MCF 10A (cell line): ENCODE measurements around the gene NCK2. TPM values are rescaled to one million over a fixed set of nuclear protein-coding genes. Genes with fewer than 3 reads are reported as not detected.
A peak's percentile ranks its signal among the peaks of the same experiment; 100 is the strongest.

Experiments
- BruUV-seq: library from RNA; stranded (reverse); fragments of 400-500 nt; replicated peaks from 2 replicates; lab custom pipeline; 2021; lab: Mats Ljungman, UMichigan
- CTCF ChIA-PET: fragments of 300-600 bp; sonication (Branson Sonifier 250); formaldehyde crosslinking; extraction: SDS; loops from one replicate; lab custom pipeline; 2021; ENCODE audit warnings: antibody characterized with exemption, inconsistent platforms; lab: Yijun Ruan, JAX
- POLR2A ChIA-PET: fragments of 300-600, 350-650 bp; sonication (Branson Sonifier 250); formaldehyde crosslinking; extraction: SDS; loops from one replicate; lab custom pipeline; 2020; ENCODE audit warnings: antibody characterized with exemption, inconsistent platforms; lab: Yijun Ruan, JAX
- DNase-seq: peaks from one replicate; pipeline ENCODE4 v3.0.0-alpha.2; 2018; ENCODE audit not compliant: unreplicated experiment
- H3K27ac Mint-ChIP-seq: one replicate; pipeline ENCODE4 v1.8.0; 2022; ENCODE audit warnings: mild to moderate bottlenecking, low read depth, mixed read lengths; ENCODE audit not compliant: unreplicated experiment
- H3K27me3 Mint-ChIP-seq: one replicate; pipeline ENCODE4 v1.8.0; 2022; ENCODE audit warnings: mixed read lengths; ENCODE audit not compliant: insufficient read depth, unreplicated experiment
- H3K36me3 Mint-ChIP-seq: one replicate; pipeline ENCODE4 v1.8.0; 2022; ENCODE audit warnings: mild to moderate bottlenecking, moderate library complexity, mixed read lengths; ENCODE audit not compliant: insufficient read depth, unreplicated experiment
- H3K4me1 Mint-ChIP-seq: one replicate; pipeline ENCODE4 v1.8.0; 2022; ENCODE audit warnings: mixed read lengths; ENCODE audit not compliant: insufficient read depth, unreplicated experiment
- H3K4me3 Mint-ChIP-seq: one replicate; pipeline ENCODE4 v1.8.0; 2022; ENCODE audit warnings: mild to moderate bottlenecking, moderate library complexity, mixed read lengths; ENCODE audit not compliant: unreplicated experiment
- H3K9me3 Mint-ChIP-seq: one replicate; pipeline ENCODE4 v1.8.0; 2022; ENCODE audit warnings: mixed read lengths; ENCODE audit not compliant: unreplicated experiment
- CTCF ChIP-seq: fragments of 200-600 bp; IDR thresholded peaks from one replicate; pipeline ENCODE4 v1.8.0; 2022; ENCODE audit warnings: antibody characterized with exemption, mild to moderate bottlenecking; ENCODE audit not compliant: unreplicated experiment
- intact Hi-C: fragments of 100-400 bp; cut with micrococcal nuclease; formaldehyde crosslinking; loops from 2 replicates; pipeline ENCODE4 v1.14.1; 2022
- total RNA-seq: library from RNA; stranded (reverse); gene quantifications from 2 replicates; pipeline ENCODE4 v1.2.3, GENCODE V29; 2022

Gene NCK2
- total RNA-seq, 1 experiment from 2014 or later = 36.5 TPM

- ChIA-PET POLR2A (interaction anchor here (0.6 to 2.1 kb wide), 2 partner anchors 28 to 180 kb away, joined by 4 to 8 read pairs; no protein-coding TSS in a partner anchor), CTCF (interaction anchor here (0.6 kb wide), 1 partner anchor 44 kb away, joined by 3 read pairs; no protein-coding TSS in a partner anchor)
- DNase-seq = peak; percentile 60
- TSS peak; percentile 83 for BruUV-seq
- Mint-ChIP-seq H3K27me3 (no peaks in the 10 kb centered on the region), H3K4me3 (peak overlapping the region; percentile 31), H3K36me3 (peaks cover 6% of the 10 kb centered on the region), H3K4me1 (peaks cover 13% of the 10 kb centered on the region), H3K9me3 (no peaks in the 10 kb centered on the region), H3K27ac (peak overlapping the region; percentile 83)
- no peak for TF ChIP-seq CTCF
- intact Hi-C loops = no loop called here
Measured at GRCh38 chr2:105827351-105828096, 82.8 kb downstream of the NCK2 start.

DNA sequence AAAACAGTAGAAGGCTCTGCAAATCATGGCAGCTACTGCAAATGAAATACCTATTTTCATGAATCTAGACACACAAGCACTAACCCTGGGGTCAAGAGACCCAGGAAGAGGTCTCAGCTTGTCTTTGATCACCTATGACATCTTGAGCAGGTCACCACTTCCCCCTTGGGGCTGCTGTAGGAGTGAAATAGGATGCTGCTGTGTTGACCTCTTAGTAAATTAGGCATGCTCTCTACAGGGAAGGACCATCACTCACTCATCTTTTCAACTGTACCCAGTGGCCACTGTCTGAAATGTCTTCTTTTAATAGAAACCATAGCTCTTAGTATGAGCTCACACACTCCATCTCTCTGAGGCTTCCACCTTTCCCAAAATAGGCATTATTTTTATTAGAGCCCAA is 83.8 kb downstream of the NCK2 start:
- Mint-ChIP-seq H3K36me3 (peaks cover 6% of the 10 kb centered on the region), H3K4me3 (no peak overlapping the region), H3K27ac (peak overlapping the region; percentile 83), H3K9me3 (peaks cover 3% of the 10 kb centered on the region), H3K4me1 (peaks cover 13% of the 10 kb centered on the region), H3K27me3 (no peaks in the 10 kb centered on the region)
- POLR2A ChIA-PET = interaction anchor here (0.9 to 2.1 kb wide), 2 partner anchors 22 to 29 kb away, joined by 3 to 8 read pairs; no protein-coding TSS in a partner anchor
- intact Hi-C loops = no loop called here
- CTCF ChIA-PET = no interaction called here
- no peak for DNase-seq
- TF ChIP-seq CTCF = no peak
- no TSS peak for BruUV-seq

GRCh38 chr2:105834931-105835330 is 90.2 kb downstream of the NCK2 start:
- Mint-ChIP-seq H3K4me1 (no peaks in the 10 kb centered on the region), H3K36me3 (no peaks in the 10 kb centered on the region), H3K27ac (no peak overlapping the region), H3K27me3 (no peaks in the 10 kb centered on the region), H3K4me3 (no peak overlapping the region), H3K9me3 (peaks cover 9% of the 10 kb centered on the region)
- no TSS peak for BruUV-seq
- POLR2A ChIA-PET = no interaction called here
- CTCF ChIA-PET = interaction anchor here (1.2 kb wide), 1 partner anchor 52 kb away, joined by 3 read pairs; no protein-coding TSS in a partner anchor
- intact Hi-C loops = no loop called here
- no peak for TF ChIP-seq CTCF
- no peak for DNase-seq

DNA sequence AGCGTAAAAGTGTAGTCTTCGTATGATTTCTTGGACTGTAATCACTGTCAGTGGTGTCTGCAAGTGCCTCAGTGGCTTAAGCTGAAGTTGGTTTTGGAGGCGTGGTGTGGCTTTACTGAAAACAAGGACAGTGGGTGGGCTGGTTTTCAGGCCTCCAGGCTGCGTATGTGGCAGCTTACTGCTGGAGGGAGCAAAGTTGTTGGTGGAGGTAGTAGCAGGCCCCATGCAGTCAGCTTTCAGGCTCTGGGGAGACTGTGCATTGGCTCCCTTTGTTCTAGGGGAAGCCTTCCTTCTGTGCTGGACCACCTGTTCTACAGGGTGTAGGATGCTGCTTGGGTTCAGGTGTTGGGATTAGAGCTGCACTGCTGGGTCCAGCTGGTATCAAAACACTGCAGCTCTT is 91.6 kb downstream of the NCK2 start:
- no peaks in the 10 kb centered on the region for H3K27me3 Mint-ChIP-seq
- H3K4me3 Mint-ChIP-seq = no peak overlapping the region
- H3K36me3 Mint-ChIP-seq = no peaks in the 10 kb centered on the region
- H3K9me3 Mint-ChIP-seq = peaks cover 9% of the 10 kb centered on the region
- H3K27ac Mint-ChIP-seq = no peak overlapping the region
- no peak for DNase-seq
- intact Hi-C loops = no loop called here
- ChIA-PET CTCF (interaction anchor here (0.6 to 1.0 kb wide), 2 partner anchors 14 to 227 kb away, joined by 3 to 7 read pairs; no protein-coding TSS in a partner anchor), POLR2A (no interaction called here)
- peaks cover 5% of the 10 kb centered on the region for H3K4me1 Mint-ChIP-seq
- no peak for TF ChIP-seq CTCF
- no TSS peak for BruUV-seq
